ENCODE data around the gene IL4. TPM values are rescaled to one million over a fixed set of nuclear protein-coding genes. Genes with fewer than 3 reads are reported as not detected.
"Not testable (repeated sequence)": the region's sequence is repeated elsewhere in the genome, so short reads cannot be mapped to it uniquely, and the experiment has no call there.

The IL4 gene
- total RNA-seq, 3 donors from 2014 or later (not counting 1 experiment from before 2014, with no cell fraction given): 8.1 TPM; not detected in 2

GRCh38 chr5:132629230-132629944 is 44.4 kb upstream of the IL4 start:
- no peaks in the 10 kb centered on the region for H3K4me1 ChIP-seq (ENCODE audit: control insufficient read depth, insufficient read depth, low read length)
- peaks cover 8% of the 10 kb centered on the region for H3K36me3 ChIP-seq (ENCODE audit: control insufficient read depth, insufficient read depth, low read length)
- TF ChIP-seq CTCF (IDR thresholded peaks at IDR 0.05): no peak
- no peaks in the 10 kb centered on the region for H3K27me3 Mint-ChIP-seq (ENCODE audit: low read depth in 2 of 2)
- no peak overlapping the region for H3K27ac ChIP-seq (ENCODE audit: low read length)
- 74% methylated on average over 5 of the region's 5 CpGs for WGBS (ENCODE audit: insufficient coverage)
- no peaks in the 10 kb centered on the region for H3K9me3 Mint-ChIP-seq
- H3K27ac Mint-ChIP-seq: no peak overlapping the region
- no peaks in the 10 kb centered on the region for H3K9me3 ChIP-seq (ENCODE audit: control insufficient read depth, insufficient read depth, low read length)
- H3K36me3 Mint-ChIP-seq: no peaks in the 10 kb centered on the region
- H3K4me1 Mint-ChIP-seq: peaks cover 0 to 7% of the 10 kb centered on the region in 2 donors
- intact Hi-C loops (cut with micrococcal nuclease): no loop called here
- no peak overlapping the region for H3K4me3 Mint-ChIP-seq
- H3K27me3 ChIP-seq (ENCODE audit: control insufficient read depth, insufficient read depth, low read length): no peaks in the 10 kb centered on the region
- DNase-seq (no peak), ATAC-seq (peak in 1 of 3 donors; percentile 41)
- no peak overlapping the region for H3K4me3 ChIP-seq (ENCODE audit: low read length)

DNA sequence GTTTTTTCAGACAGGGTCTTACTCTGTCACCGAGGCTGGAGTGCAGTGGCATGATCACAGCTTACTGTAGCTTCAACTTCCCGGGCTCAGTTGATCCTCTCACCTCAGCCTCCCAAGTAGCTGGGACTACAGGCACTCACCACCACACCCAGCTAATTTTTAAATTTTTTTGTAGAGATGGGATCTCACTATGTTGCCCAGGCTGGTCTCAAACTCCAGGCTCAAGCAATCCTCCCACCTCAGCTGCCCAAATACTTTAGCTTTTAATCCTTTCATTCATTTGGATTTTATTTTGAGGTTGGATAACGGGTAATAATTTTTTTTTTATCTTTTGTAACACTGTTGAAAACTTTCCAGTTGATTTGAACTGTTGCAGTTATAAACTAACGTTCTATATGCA is 40.2 kb upstream of the IL4 start:
- H3K27ac ChIP-seq (ENCODE audit: low read length); H3K27me3 ChIP-seq (ENCODE audit: control insufficient read depth, insufficient read depth, low read length); H3K27ac Mint-ChIP-seq; intact Hi-C loops (cut with micrococcal nuclease); H3K4me3 Mint-ChIP-seq; DNase-seq; H3K4me1 ChIP-seq (ENCODE audit: control insufficient read depth, insufficient read depth, low read length); H3K4me3 ChIP-seq (ENCODE audit: low read length); H3K27me3 Mint-ChIP-seq (ENCODE audit: low read depth in 2 of 2); H3K36me3 Mint-ChIP-seq; H3K9me3 Mint-ChIP-seq; H3K9me3 ChIP-seq (ENCODE audit: control insufficient read depth, insufficient read depth, low read length); ATAC-seq: not testable (repeated sequence)
- H3K36me3 ChIP-seq (ENCODE audit: control insufficient read depth, insufficient read depth, low read length): peaks cover 27% of the 10 kb centered on the region
- peaks cover 0 to 12% of the 10 kb centered on the region in 2 donors for H3K4me1 Mint-ChIP-seq
- 100% methylated on average over 2 of the region's 4 CpGs for WGBS (ENCODE audit: insufficient coverage)

DNA sequence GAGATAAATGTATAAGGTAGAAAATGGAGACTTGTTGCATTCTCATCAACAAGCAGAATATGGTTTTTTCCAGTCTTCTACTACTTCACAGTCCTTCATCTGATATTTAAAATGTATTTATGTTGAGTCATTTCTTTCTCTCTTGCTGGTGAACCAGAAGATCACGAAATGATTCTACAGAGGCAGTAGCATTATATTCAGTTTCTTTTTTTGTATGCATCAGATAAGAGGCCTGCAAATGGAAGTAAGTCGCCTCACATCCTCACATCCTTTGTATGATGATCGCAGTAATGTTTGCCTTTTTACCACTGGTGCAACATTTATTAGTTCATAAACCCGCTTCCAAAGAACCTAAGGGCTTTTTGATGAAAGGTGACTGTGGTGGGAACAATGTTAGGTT is 37.9 kb upstream of the IL4 start:
- Histone ChIP-seq H3K36me3 (ENCODE audit: control insufficient read depth, insufficient read depth, low read length) (peaks cover 34% of the 10 kb centered on the region), H3K4me3 (ENCODE audit: low read length) (no peak overlapping the region), H3K9me3 (ENCODE audit: control insufficient read depth, insufficient read depth, low read length) (no peaks in the 10 kb centered on the region), H3K27me3 (ENCODE audit: control insufficient read depth, insufficient read depth, low read length) (no peaks in the 10 kb centered on the region), H3K4me1 (ENCODE audit: control insufficient read depth, insufficient read depth, low read length) (no peaks in the 10 kb centered on the region), H3K27ac (ENCODE audit: low read length) (no peak overlapping the region)
- Mint-ChIP-seq H3K36me3 (peaks cover 8% of the 10 kb centered on the region), H3K27me3 (ENCODE audit: low read depth in 2 of 2) (no peaks in the 10 kb centered on the region), H3K4me3 (no peak overlapping the region), H3K27ac (no peak overlapping the region), H3K4me1 (peaks cover 0 to 5% of the 10 kb centered on the region in 2 donors), H3K9me3 (no peaks in the 10 kb centered on the region)
- 50% methylated on average over 2 of the region's 4 CpGs for WGBS (ENCODE audit: insufficient coverage)
- DNase-seq (no peak), ATAC-seq (no peak)
- no peak for TF ChIP-seq CTCF (IDR thresholded peaks at IDR 0.05)
- intact Hi-C loops (cut with micrococcal nuclease): loop anchor here (1.0 kb wide), 1 partner anchor 27 kb away; no protein-coding TSS in a partner anchor

- DNase-seq (no peak), ATAC-seq (no peak)
- Mint-ChIP-seq H3K27me3 (ENCODE audit: low read depth in 2 of 2) (no peaks in the 10 kb centered on the region), H3K9me3 (no peaks in the 10 kb centered on the region), H3K27ac (no peak overlapping the region), H3K4me1 (peaks cover 0 to 5% of the 10 kb centered on the region in 2 donors), H3K36me3 (peaks cover 8% of the 10 kb centered on the region), H3K4me3 (no peak overlapping the region)
- Histone ChIP-seq H3K36me3 (ENCODE audit: control insufficient read depth, insufficient read depth, low read length) (peaks cover 46% of the 10 kb centered on the region), H3K27ac (ENCODE audit: low read length) (no peak overlapping the region), H3K9me3 (ENCODE audit: control insufficient read depth, insufficient read depth, low read length) (no peaks in the 10 kb centered on the region), H3K4me1 (ENCODE audit: control insufficient read depth, insufficient read depth, low read length) (no peaks in the 10 kb centered on the region), H3K4me3 (ENCODE audit: low read length) (no peak overlapping the region), H3K27me3 (ENCODE audit: control insufficient read depth, insufficient read depth, low read length) (no peaks in the 10 kb centered on the region)
- TF ChIP-seq CTCF (IDR thresholded peaks at IDR 0.05): no peak
- intact Hi-C loops (cut with micrococcal nuclease): no loop called here
- 99% methylated on average over 4 of the region's 4 CpGs for WGBS (ENCODE audit: insufficient coverage)
These were observed 36.5 kb upstream of the IL4 start for GRCh38 chr5:132637241-132637640.
